Activated naive CD4-positive, alpha-beta T cell treated with anti-CD3 and anti-CD28 coated beads, Interleukin-2, amount 50 U/mL, for 72 hours (primary cell): ENCODE data around the gene SLC37A4. TPM values are rescaled to one million over a fixed set of nuclear protein-coding genes. Genes with fewer than 3 reads are reported as not detected.
"Not testable (repeated sequence)": the region's sequence is repeated elsewhere in the genome, so short reads cannot be mapped to it uniquely, and the experiment has no call there.

ENCODE experiments used
- ATAC-seq, 2 donors: fragments of 150-1000 bp; cut with Tn5 transposase; 2 replicates each; pipeline ENCODE4 v1.10.0; 2021; ENCODE audit warnings: mild to moderate bottlenecking in 2 of 2, moderate library complexity in 2 of 2
- DNase-seq, 2 donors: peaks; one replicate each; pipeline ENCODE4 v3.0.0; 2021 to 2022; ENCODE audit warnings: low spot score in 2 of 2
- H3K27ac Mint-ChIP-seq, 2 donors: one replicate each; pipeline ENCODE4 v1.8.0; 2022; ENCODE audit warnings: mild to moderate bottlenecking in 2 of 2, mixed read lengths in 2 of 2
- H3K36me3 Mint-ChIP-seq, 2 donors: one replicate each; pipeline ENCODE4 v1.8.0; 2022; ENCODE audit warnings: mixed read lengths in 2 of 2
- H3K9me3 Mint-ChIP-seq, 2 donors: one replicate each; pipeline ENCODE4 v1.8.0; 2022; ENCODE audit warnings: mixed read lengths in 2 of 2
- total RNA-seq, 2 donors: library from RNA; stranded (reverse); gene quantifications; one replicate each; pipeline ENCODE4 v1.2.3, GENCODE V29; 2022

Gene SLC37A4
- total RNA-seq, 2 donors from 2014 or later = 22.3 to 33.4 TPM

DNA sequence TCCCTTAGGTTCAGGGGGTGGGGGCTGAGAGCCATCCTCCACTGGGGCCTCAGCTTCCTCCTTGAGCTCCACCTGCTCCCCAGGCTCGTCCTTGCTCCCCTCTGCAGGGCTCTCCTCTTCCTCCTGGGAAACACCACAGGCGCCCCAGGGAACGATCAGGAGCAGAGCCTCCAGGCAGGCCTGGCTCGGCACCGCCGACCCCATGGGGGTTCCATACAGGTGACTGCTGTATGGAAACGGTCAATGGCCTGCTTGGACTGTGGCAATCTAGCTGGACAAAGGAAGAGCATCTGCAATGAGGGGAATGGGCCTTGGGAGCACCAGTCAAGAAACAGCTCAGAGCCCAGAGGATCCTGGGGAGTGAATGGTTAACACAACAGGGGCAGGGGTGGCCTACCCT, 18.4 kb upstream of the SLC37A4 start:
- H3K27ac Mint-ChIP-seq = peak overlapping the region; percentile 67 to 93
- ATAC-seq = no peak
- H3K9me3 Mint-ChIP-seq = no peaks in the 10 kb centered on the region
- peaks cover 28 to 44% of the 10 kb centered on the region in 2 donors for H3K36me3 Mint-ChIP-seq
- no peak for DNase-seq

DNA sequence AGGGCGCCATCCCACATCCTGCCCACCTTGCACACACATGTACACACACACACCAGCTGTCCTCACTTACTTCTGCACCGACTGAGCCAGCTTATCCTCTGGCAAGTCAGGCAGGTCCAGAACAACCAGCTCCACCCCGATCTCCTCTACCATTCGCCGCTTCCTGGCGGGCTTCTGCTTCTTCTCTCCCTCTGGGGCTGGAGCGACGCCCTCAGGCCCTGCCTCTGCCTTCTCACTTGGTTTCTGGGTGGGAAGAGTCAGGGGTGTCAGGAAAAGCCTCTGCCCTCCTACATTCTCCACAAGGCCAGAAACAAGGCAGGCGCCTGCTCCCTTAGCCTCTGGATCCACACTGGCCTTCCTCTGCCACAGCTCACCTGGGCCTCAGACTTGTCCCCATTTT, 18.0 kb upstream of the SLC37A4 start:
- ATAC-seq = no peak
- Mint-ChIP-seq H3K27ac (peak overlapping the region; percentile 67 to 93), H3K9me3 (no peaks in the 10 kb centered on the region), H3K36me3 (peaks cover 28 to 40% of the 10 kb centered on the region in 2 donors)
- DNase-seq = no peak

DNA sequence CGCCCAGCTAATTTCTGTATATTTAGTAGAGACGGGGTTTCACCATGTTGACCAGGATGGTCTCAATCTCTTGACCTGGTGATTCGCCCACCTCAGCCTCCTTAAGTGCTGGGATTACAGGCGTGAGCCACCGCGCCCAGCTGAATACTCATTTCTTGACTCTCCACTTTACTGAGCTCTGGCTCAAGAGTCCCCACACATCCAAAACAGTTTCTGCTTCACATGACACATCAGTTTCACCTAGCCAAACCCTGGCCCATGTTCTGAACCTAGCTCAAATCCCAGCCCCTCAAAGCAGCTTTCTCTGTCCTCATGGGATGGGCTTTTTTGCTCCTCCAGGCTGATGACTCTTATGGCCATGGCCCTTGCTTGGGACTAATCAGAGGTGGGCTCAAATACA, 16.5 kb upstream of the SLC37A4 start:
- Mint-ChIP-seq H3K36me3 (peaks cover 16 to 30% of the 10 kb centered on the region in 2 donors), H3K27ac (peak overlapping the region; percentile 53 to 79), H3K9me3 (no peaks in the 10 kb centered on the region)
- DNase-seq (no peak), ATAC-seq (peak; percentile 66 to 72)

DNA sequence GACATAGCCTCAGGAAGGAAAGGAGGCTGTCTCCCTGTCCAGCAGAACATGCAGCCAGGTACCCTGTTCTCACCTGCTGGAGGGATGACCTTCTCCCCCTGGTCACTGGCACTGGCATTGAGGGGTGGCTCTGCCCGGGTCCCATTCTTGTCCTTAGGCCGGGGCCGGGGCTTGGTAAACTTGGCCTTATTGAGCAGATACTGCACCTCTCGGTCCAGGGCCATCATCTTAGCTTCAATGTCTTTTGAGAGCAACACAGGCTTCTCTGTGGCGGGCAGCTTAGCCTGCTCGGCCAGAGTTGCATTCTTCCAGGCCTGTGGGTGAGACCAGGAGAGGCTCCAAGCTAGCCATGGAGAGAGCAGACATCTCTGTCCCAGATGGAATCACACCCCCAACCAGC, 15.8 kb upstream of the SLC37A4 start:
- no peaks in the 10 kb centered on the region for H3K9me3 Mint-ChIP-seq
- H3K36me3 Mint-ChIP-seq = peaks cover 12 to 30% of the 10 kb centered on the region in 2 donors
- ATAC-seq = no peak

DNA sequence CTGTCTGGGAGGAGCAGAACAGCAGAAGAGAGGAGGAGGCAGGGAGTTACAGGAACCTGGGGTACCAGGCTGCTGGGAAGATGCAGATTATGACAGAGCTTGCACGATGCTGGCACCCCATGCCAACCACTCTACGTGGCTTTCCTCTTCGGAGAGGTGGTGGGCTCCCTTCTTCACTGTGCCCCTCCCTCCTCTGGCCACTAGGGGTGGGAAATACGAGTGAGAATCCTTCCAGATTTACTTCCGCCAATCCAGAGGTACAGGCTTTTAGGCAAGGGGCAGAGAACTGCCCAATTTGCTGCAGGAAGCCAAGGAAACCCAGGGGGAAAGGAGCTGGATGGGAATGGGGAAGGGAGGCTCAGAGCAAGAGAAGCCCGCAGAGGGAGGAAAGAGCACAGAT, 14.0 kb upstream of the SLC37A4 start:
- Mint-ChIP-seq H3K9me3 (no peaks in the 10 kb centered on the region), H3K27ac (peak overlapping the region in 1 of 2 donors; percentile 51), H3K36me3 (peaks cover 12 to 26% of the 10 kb centered on the region in 2 donors)
- DNase-seq = no peak
- no peak for ATAC-seq

More for the DNA sequence above, 15.8 kb upstream of the SLC37A4 start:
- H3K27ac Mint-ChIP-seq = no peak overlapping the region
- DNase-seq = no peak

DNA sequence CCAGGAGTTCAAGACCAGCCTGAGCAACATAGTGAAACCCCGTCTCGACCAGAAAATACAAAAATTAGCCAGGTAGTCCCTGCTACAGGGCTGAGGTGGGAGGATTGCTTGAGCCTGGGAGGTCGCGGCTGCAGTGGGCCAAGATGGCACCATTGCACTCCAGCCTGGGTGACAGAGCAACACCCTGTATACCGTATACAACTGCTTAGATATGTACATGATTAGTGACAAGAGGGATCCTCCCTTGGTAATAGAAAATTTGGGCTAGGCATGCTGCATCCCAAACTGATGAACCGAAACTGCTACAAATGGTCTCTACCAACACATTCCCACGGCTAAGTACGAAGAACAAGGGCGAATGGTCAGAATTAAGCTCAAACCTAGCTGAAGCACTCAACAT, 12.2 kb upstream of the SLC37A4 start:
- peaks cover 5 to 13% of the 10 kb centered on the region in 2 donors for H3K36me3 Mint-ChIP-seq
- DNase-seq = no peak
- H3K9me3 Mint-ChIP-seq = no peaks in the 10 kb centered on the region
- ATAC-seq = no peak
- H3K27ac Mint-ChIP-seq = no peak overlapping the region

DNA sequence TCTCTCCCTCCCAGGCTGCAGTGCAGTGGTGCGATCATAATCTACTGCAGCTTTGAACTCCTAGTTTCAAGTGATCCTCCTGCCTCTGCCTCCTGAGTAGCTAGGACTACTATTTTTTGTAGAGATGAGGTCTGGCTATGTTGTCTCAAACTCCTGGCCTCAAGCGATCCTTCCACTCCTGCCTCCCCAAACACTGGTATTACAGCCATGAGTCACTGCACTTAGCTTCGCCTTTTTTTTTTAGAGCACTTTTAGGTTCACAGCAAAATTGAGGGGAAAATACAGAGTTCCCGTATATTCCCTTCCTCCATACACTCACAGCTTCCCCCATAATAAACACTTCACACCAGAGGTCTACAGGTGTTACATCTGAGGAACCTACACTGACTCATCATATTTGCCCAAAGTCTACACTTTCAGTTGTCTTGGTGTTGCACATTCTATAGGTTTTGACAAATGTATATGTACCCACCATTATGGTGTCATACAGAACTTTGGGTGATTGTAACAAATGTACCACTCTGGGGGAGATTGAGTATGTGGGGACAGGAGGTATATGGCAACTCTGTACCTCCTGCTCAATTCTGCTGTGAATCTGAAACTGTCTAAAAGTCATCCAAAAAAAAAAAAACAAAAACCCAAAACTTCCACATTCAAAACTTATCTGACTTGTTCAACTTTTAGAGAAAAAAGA, 11.3 kb upstream of the SLC37A4 start:
- Mint-ChIP-seq H3K27ac (no peak overlapping the region), H3K9me3 (no peaks in the 10 kb centered on the region), H3K36me3 (peaks cover 0 to 7% of the 10 kb centered on the region in 2 donors)
- DNase-seq = no peak
- ATAC-seq = peak; percentile 62 to 87

DNA sequence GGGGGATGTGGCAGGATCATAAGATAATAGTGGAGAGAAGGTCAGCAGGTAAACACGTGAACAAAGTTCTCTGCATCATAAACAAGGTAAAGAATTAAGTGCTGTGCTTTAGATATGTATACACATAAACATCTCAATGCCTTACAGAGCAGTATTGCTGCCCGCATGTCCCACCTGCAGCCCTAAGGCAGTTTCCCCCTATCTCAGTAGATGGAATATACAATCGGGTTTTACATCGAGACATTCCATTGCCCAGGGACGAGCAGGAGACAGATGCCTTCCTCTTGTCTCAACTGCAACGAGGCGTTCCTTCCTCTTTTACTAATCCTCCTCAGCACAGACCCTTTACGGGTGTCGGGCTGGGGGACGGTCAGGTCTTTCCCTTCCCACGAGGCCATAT, 8.8 kb upstream of the SLC37A4 start:
- not testable (repeated sequence) for ATAC-seq, H3K36me3 Mint-ChIP-seq, H3K9me3 Mint-ChIP-seq

DNA sequence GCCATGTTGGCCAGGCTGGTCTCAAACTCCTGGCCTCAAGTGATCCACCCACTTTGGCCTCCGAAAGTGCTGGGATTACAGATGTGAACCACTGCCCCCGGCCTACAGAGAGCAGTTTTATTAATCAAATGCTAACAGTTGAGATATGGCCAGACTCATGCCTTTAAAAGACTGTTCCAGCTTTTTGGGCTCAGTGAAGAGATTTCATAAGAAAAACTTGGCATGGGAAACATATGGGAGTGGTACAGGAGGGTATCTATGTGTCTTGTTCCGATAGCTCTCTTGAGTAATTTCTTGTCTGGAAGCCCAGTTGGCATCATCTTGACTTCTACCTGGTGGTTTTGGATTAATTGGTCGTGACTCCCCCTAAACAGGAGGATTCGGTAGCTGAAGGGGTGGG, 8.2 kb upstream of the SLC37A4 start:
- Mint-ChIP-seq H3K27ac (no peak overlapping the region), H3K9me3 (no peaks in the 10 kb centered on the region), H3K36me3 (no peaks in the 10 kb centered on the region)
- DNase-seq (no peak), ATAC-seq (no peak)

More for the DNA sequence above, 8.8 kb upstream of the SLC37A4 start:
- not testable (repeated sequence) for DNase-seq, H3K27ac Mint-ChIP-seq

DNA sequence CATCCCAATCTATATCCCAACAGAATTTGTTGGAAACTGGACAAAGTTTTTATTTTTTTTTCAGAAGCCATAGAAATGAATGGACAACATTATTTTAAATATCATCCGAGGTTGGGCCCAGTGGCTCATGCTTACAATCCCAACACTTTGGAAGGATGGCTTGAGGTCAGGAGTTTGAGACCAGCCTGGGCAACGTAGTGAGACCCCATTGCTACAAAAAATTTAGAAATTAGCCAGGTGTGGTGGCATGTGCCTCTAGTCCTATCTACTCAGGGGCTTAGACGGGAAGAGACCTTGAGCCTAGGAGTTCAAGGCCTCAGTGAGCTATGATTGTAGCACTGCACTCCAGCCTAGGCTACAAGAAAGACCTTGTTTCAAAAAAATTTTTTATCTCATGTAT, 4.1 kb upstream of the SLC37A4 start:
- Mint-ChIP-seq H3K27ac (no peak overlapping the region), H3K36me3 (no peaks in the 10 kb centered on the region), H3K9me3 (no peaks in the 10 kb centered on the region)
- no peak for DNase-seq
- ATAC-seq = no peak

DNA sequence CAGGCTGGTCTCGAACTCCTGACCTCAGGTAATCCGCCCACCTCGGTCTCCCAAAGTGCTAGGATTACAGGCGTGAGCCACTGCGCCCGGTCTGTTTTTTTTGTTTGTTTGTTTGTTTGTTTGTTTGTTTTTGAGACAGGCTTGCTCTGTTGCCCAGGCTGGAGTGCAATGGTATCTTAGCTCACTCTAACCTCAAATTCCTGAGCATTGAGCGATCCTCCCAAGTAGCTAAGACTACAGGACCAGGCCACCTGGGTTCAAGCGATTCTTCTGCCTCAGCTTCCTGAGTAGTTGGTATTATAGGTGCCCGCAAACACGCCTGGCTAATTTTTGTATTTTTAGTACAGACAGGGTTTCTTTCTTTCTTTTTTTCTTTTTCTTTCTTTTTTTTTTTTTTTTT, 2.7 kb upstream of the SLC37A4 start:
- not testable (repeated sequence) for ATAC-seq, H3K9me3 Mint-ChIP-seq, H3K27ac Mint-ChIP-seq, DNase-seq, H3K36me3 Mint-ChIP-seq

DNA sequence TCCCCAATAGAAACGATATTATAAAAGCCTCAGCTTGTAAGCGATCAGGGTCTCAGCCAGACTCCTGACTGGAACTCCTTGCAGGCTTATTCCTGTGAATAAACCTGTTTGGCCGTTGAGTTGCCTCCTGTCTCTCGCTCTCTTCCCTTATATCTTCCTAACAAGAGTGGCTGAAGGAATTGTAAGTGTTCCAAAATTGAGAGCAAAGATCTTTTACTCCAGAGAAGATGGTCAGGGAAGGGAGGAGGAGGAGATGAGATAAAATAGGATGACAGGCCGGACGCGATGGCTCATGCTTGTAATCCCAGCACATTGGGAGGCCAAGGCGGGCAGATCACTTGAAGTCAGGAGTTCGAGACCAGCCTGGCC, 1.2 kb upstream of the SLC37A4 start:
- Mint-ChIP-seq H3K27ac (peak overlapping the region in 1 of 2 donors; percentile 84), H3K36me3 (peaks cover 6 to 7% of the 10 kb centered on the region in 2 donors), H3K9me3 (no peaks in the 10 kb centered on the region)
- no peak for ATAC-seq
- DNase-seq = peak in 1 of 2 donors; percentile 41

DNA sequence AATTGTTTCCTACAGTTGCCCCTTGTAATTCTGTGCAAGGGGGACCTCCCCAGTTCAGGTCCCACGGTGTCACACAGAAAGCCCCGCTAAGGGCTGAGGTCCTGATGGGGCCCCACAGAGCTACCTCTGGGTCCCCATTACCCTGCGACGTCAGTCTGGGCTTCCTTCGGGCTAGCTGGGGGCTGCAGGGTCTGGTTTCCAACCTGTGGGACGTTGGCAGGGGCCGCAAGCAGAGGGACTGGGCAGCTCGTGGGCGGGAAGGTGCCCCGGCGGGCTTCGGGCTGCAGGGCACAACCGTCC, 698 bp downstream of the SLC37A4 start:
- ATAC-seq (peak; percentile 13 to 25), DNase-seq (no peak)
- H3K9me3 Mint-ChIP-seq = no peaks in the 10 kb centered on the region
- peak overlapping the region; percentile 16 to 84 for H3K27ac Mint-ChIP-seq
- H3K36me3 Mint-ChIP-seq = peaks cover 7 to 9% of the 10 kb centered on the region in 2 donors

DNA sequence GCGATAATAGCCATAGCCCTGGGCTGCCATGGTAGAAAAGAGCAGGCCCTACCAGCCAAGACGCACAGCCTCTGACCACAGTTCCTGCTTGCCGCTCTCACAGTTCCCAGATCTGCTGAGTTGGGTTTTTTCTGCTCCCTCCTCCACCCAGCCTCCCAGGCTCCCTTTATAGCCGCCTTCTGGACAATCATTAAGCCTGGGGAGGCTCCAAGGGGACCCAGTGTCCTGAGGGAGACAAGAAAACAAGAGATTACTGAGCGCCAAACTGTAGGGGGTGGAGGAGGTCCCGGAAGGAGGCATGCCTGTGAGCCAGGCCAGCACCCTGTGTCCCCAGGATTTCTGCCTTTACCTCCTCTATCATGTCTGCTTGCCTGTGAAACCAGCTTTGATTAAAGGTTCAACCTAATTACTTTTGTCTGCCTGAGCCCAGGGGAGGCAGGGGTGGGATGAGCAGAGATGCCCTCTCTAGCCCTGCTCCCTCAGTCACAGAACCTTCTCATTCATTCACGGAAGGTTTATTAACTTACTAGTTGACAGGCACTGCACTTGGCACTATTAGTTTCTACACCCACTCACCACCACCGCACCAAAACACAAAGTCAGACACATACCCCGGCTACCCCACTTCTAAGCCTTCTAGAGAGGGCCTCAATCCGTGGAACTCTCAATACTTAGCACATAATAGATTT, 1.2 kb downstream of the SLC37A4 start:
- peak overlapping the region; percentile 78 to 84 for H3K27ac Mint-ChIP-seq
- H3K36me3 Mint-ChIP-seq = peaks cover 7 to 14% of the 10 kb centered on the region in 2 donors
- ATAC-seq = peak; percentile 27 to 32
- peak in 1 of 2 donors; percentile 38 for DNase-seq
- no peaks in the 10 kb centered on the region for H3K9me3 Mint-ChIP-seq

DNA sequence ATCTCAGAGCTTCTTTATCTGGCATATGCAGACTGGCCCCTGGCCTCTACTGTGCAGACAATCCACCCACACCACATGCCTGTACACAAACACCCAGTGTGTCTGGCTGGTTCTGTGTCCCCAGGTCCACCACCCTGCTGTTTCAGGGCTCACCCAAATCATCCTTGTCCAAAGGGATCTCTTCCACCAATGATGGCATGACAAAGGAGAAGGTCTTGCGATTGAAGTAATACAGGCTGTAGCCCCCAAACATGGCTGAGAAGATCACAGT, 1.7 kb downstream of the SLC37A4 start:
- DNase-seq (no peak), ATAC-seq (no peak)
- Mint-ChIP-seq H3K36me3 (peaks cover 7 to 14% of the 10 kb centered on the region in 2 donors), H3K27ac (peak overlapping the region in 1 of 2 donors; percentile 84), H3K9me3 (no peaks in the 10 kb centered on the region)

DNA sequence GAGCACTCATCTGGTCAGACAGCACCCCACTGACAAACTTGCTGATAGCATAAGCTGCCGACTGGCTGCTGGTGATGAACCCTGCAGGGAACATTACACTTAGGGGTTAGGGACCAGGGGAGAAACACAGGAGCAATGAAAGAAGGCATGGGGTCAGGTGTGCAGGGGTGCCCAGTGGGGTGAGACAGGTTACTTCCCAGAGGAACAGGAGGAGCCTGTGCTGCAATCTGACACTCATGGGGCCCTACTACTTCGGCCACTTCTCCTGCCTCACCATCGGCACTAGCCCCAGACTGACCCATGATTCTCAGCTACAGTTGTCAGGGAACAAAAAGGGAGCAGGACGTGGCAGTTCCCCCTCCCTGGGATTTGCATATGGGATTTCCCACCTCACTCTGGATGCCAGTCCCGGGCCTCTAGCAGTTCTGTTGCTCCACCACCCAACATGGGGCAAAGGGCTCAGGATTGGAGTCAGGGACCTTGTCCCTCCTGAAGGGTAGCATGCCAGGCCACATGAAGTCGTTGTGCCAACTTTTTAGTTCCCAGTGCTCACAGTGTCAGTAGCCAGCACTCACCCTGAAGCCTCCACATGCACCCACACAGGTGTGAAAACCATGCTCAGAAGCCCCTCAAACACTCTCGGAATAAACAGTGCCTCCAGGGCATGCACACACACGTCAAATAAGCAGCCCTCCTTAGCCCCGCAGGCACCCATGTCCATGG, 2.2 kb downstream of the SLC37A4 start:
- DNase-seq = no peak
- ATAC-seq = no peak
- H3K27ac Mint-ChIP-seq = peak overlapping the region in 1 of 2 donors; percentile 84
- peaks cover 7 to 17% of the 10 kb centered on the region in 2 donors for H3K36me3 Mint-ChIP-seq
- H3K9me3 Mint-ChIP-seq = no peaks in the 10 kb centered on the region

DNA sequence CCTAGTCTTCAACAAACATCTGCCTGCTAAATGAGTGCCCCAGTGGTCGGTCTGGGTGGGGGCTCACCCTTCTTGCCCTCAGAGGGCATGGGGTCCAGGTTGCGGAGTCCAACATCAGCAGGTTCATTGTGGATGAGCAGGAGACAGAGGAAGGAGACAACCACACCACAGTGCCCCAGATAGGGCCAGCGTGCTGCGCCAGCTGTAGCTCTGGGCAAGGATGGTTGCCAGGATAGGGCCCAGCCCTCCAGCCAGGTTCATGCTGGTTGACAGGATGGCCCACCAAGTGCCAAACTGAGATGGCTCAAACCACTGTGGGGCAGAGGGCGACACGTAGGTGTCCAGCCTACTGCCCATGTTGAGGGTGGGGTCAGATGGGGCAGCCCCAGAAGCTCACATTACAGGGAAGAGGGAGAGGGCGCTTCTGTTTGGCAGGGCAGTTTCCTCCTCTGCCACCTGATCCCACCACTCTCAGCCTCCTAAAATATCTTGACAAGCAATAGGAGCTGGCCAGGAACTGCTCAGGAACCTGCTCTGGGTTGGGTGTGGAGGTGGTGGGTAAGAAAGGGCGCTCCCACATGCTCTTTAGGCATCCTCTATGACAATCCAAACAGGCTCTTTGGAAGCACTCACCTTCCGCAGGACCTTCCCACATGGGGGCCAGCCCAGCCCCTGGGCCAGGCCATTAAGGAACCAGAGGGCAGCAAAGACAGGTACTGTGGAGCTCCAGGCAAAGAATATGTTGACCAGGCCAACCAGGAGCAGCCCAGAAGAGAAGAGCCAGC, 2.9 kb downstream of the SLC37A4 start:
- H3K27ac Mint-ChIP-seq = no peak overlapping the region
- no peaks in the 10 kb centered on the region for H3K9me3 Mint-ChIP-seq
- peaks cover 7 to 21% of the 10 kb centered on the region in 2 donors for H3K36me3 Mint-ChIP-seq
- no peak for ATAC-seq
- DNase-seq = no peak
